Adrenal gland (tissue), 5 donors: ENCODE results near the gene GBGT1.

ENCODE experiments used
- CTCF ChIP-seq, 6 experiments: fragments of 450-650 bp in 4 of 6; fragments of 200-600 bp in 2 of 6; sonication (generic) in 1 of 6; IDR thresholded peaks; 1 replicate in 5 of 6; 2 replicates in 1 of 6; pipeline versions ENCODE4 v1.5.1 to v1.8.0; 2016 to 2021; ENCODE audit warnings: antibody characterized with exemption in 6 of 6, mild to moderate bottlenecking in 2 of 6, moderate library complexity in 1 of 6
- POLR2A ChIP-seq, 2 donors: fragments of 450-650 bp; IDR thresholded peaks; one replicate each; pipeline ENCODE4 v1.6.1; 2017; ENCODE audit warnings: antibody characterized with exemption in 2 of 2, mild to moderate bottlenecking in 2 of 2, moderate library complexity in 1 of 2
- donor health status: DM: no; HTN: no; CAD: no.

- TF ChIP-seq CTCF (IDR thresholded peaks at IDR 0.05): no peak
- no peak for TF ChIP-seq POLR2A (IDR thresholded peaks at IDR 0.05)
Measured at GRCh38 chr9:133137451-133138231, 26.1 kb downstream of the GBGT1 start.
